B cell (primary cell): ENCODE results near the gene NECAB2. TPM values are rescaled to one million over a fixed set of nuclear protein-coding genes. Genes with fewer than 3 reads are reported as not detected.

Experiments used
- ATAC-seq: fragments of 200-7000 bp; cut with Tn5 transposase; one replicate; pipeline ENCODE4 v1.10.0; 2021; ENCODE audit warnings: low read depth, mild to moderate bottlenecking, moderate number of reproducible peaks, moderate library complexity
- CTCF ChIA-PET: fragments of 350-600 bp; sonication (Branson Sonifier 250); formaldehyde crosslinking; loops from one replicate; lab custom pipeline; 2021; ENCODE audit warnings: antibody characterized with exemption, inconsistent platforms; lab: Charles Lee
- POLR2A ChIA-PET: fragments of 350-600 bp; sonication (Branson Sonifier 250); formaldehyde crosslinking; loops from one replicate; lab custom pipeline; 2021; ENCODE audit warnings: antibody characterized with exemption; lab: Charles Lee
- DNase-seq: peaks from one replicate; pipeline ENCODE4 v3.0.0; 2013
- H2AFZ ChIP-seq: 2 replicates; pipeline ENCODE4 v1.6.1; 2012; ENCODE audit warnings: mild to moderate bottlenecking, low read depth, low read length; ENCODE audit not compliant: insufficient read depth, poor library complexity, severe bottlenecking
- H3K27ac ChIP-seq, 2 donors: 1 replicate in 1 of 2; 2 replicates in 1 of 2; pipeline ENCODE4 v1.5.1; 2012 to 2013; ENCODE audit warnings: low read length in 2 of 2, mild to moderate bottlenecking in 2 of 2, moderate library complexity in 1 of 2
- H3K27me3 ChIP-seq, 4 experiments: fragments of 200-600 bp in 1 of 4; sonication (generic) in 1 of 4; replicated peaks in 1 of 4; 1 replicate in 2 of 4; 2 replicates in 2 of 4; pipeline versions ENCODE4 v1.6.1 to v1.7.0; 2013 to 2016; ENCODE audit warnings: low read length in 3 of 4, mild to moderate bottlenecking in 2 of 4, mixed read lengths in 1 of 4, moderate library complexity in 1 of 4; ENCODE audit not compliant: insufficient read depth in 4 of 4, control insufficient read depth in 3 of 4; ENCODE audit errors: control extremely low read depth in 1 of 4
- H3K36me3 ChIP-seq, 2 experiments: replicated peaks in 1 of 2; 1 replicate in 1 of 2; 2 replicates in 1 of 2; pipeline versions ENCODE4 v1.6.1 to v1.7.1; 2013; ENCODE audit warnings: low read length in 1 of 2; ENCODE audit not compliant: insufficient read depth in 2 of 2, control insufficient read depth in 1 of 2; ENCODE audit errors: control extremely low read depth in 1 of 2, extremely low read depth in 1 of 2
- H3K4me1 ChIP-seq, 2 donors: fragments of 200-600 bp in 1 of 2; sonication (generic) in 1 of 2; 1 replicate in 1 of 2; 2 replicates in 1 of 2; pipeline versions ENCODE4 v1.5.1 to v1.6.1; 2013 to 2017; ENCODE audit warnings: low read length in 2 of 2; ENCODE audit not compliant: control insufficient read depth in 2 of 2, insufficient read depth in 2 of 2
- H3K4me2 ChIP-seq: replicated peaks from 2 replicates; pipeline ENCODE3; 2012; ENCODE audit warnings: mild to moderate bottlenecking, low read depth, low read length; ENCODE audit not compliant: poor library complexity, severe bottlenecking
- H3K4me3 ChIP-seq, 5 experiments: fragments of 200-600 bp in 1 of 5; sonication (generic) in 1 of 5; 1 replicate in 3 of 5; 2 replicates in 2 of 5; pipeline versions ENCODE4 v1.5.1 to v1.7.0; 2011 to 2016; ENCODE audit warnings: low read length in 4 of 5, mild to moderate bottlenecking in 4 of 5, low read depth in 2 of 5, control low read depth in 1 of 5, moderate library complexity in 1 of 5; ENCODE audit not compliant: insufficient read depth in 1 of 5; ENCODE audit errors: control extremely low read depth in 1 of 5, extremely low read depth in 1 of 5
- H3K79me2 ChIP-seq: fragments of 200-600 bp; sonication (generic); one replicate; pipeline ENCODE4 v1.6.0; 2016; ENCODE audit warnings: low read length; ENCODE audit not compliant: control insufficient read depth, insufficient read depth
- H3K9ac ChIP-seq: fragments of 200-600 bp; sonication (generic); 2 replicates; pipeline ENCODE4 v1.6.1; 2017; ENCODE audit warnings: mild to moderate bottlenecking, low read length, moderate library complexity
- H3K9me3 ChIP-seq, 3 donors: one replicate each; pipeline versions ENCODE4 v1.6.1 to v1.7.1; 2013; ENCODE audit warnings: low read length in 2 of 3; ENCODE audit not compliant: control insufficient read depth in 2 of 3, insufficient read depth in 1 of 3; ENCODE audit errors: control extremely low read depth in 1 of 3
- H4K20me1 ChIP-seq: 2 replicates; pipeline ENCODE4 v1.6.0; 2012; ENCODE audit warnings: mild to moderate bottlenecking, low read length; ENCODE audit not compliant: insufficient read depth, control insufficient read depth, poor library complexity, severe bottlenecking
- H3K27ac Mint-ChIP-seq: one replicate; pipeline ENCODE4 v1.8.0; 2021; ENCODE audit warnings: mixed read lengths
- H3K27me3 Mint-ChIP-seq: one replicate; pipeline ENCODE4 v1.8.0; 2021; ENCODE audit warnings: mixed read lengths
- H3K4me1 Mint-ChIP-seq: one replicate; pipeline ENCODE4 v1.8.0; 2021; ENCODE audit warnings: mixed read lengths
- H3K4me3 Mint-ChIP-seq: one replicate; pipeline ENCODE4 v1.8.0; 2021; ENCODE audit warnings: mixed read lengths
- H3K9me3 Mint-ChIP-seq: one replicate; pipeline ENCODE4 v1.8.0; 2022; ENCODE audit warnings: mixed read lengths; ENCODE audit not compliant: insufficient read depth
- EZH2 ChIP-seq: IDR thresholded peaks from 2 replicates; pipeline ENCODE4 v1.6.1; 2012; ENCODE audit warnings: borderline replicate concordance, low read depth, mild to moderate bottlenecking, moderate library complexity, low read length; ENCODE audit not compliant: insufficient read depth, poor library complexity, severe bottlenecking
- WGBS: methylation state at CpG from one replicate; pipeline ENCODE4 v1.1.5; 2013; ENCODE audit warnings: missing lambda C conversion rate; ENCODE audit not compliant: insufficient coverage; 5-methylcytosine and 5-hydroxymethylcytosine counted together
- intact Hi-C: fragments of 100-400 bp; cut with micrococcal nuclease; formaldehyde crosslinking; loops from one replicate; pipeline ENCODE4 v1.10.0; 2022
- polyA plus RNA-seq: library from polyadenylated mRNA; depleted of rRNA; stranded (reverse); fragments of >200 nt; gene quantifications from 2 replicates; pipeline ENCODE4 v1.2.3, GENCODE V29; 2012
- total RNA-seq, 2 donors: library from RNA; stranded (reverse); fragments of 120-200 nt in 1 of 2; gene quantifications; 1 replicate in 1 of 2; 2 replicates in 1 of 2; pipeline versions ENCODE4 v1.2.3 to v1.2.4, GENCODE V29; 2013 to 2022
- TF ChIP-seq, protein P1 (sequence below): fragments of 200-600 bp; IDR thresholded peaks from one replicate; pipeline ENCODE4 v1.8.0; 2022; ENCODE audit warnings: antibody characterized with exemption, mild to moderate bottlenecking

Gene NECAB2
- total and polyA plus RNA-seq, 2 donors (not counting 1 experiment from before 2014, with no cell fraction given): not detected

GRCh38 chr16:84036982-84037425 lies 69.0 kb downstream of the NECAB2 start:
- Histone ChIP-seq H3K4me2 (no peak overlapping the region), H3K9ac (no peak overlapping the region), H3K9me3 (peaks cover 0 to 11% (median 0%) of the 10 kb centered on the region in 3 donors), H3K27ac (no peak overlapping the region), H3K79me2 (no peaks in the 10 kb centered on the region), H2AFZ (no peak overlapping the region), H3K36me3 (no peaks in the 10 kb centered on the region), H4K20me1 (no peaks in the 10 kb centered on the region), H3K27me3 (peaks cover 0 to 3% (median 0%) of the 10 kb centered on the region in 4 experiments), H3K4me1 (no peaks in the 10 kb centered on the region), H3K4me3 (no peak overlapping the region)
- TF ChIP-seq, protein P1, sequence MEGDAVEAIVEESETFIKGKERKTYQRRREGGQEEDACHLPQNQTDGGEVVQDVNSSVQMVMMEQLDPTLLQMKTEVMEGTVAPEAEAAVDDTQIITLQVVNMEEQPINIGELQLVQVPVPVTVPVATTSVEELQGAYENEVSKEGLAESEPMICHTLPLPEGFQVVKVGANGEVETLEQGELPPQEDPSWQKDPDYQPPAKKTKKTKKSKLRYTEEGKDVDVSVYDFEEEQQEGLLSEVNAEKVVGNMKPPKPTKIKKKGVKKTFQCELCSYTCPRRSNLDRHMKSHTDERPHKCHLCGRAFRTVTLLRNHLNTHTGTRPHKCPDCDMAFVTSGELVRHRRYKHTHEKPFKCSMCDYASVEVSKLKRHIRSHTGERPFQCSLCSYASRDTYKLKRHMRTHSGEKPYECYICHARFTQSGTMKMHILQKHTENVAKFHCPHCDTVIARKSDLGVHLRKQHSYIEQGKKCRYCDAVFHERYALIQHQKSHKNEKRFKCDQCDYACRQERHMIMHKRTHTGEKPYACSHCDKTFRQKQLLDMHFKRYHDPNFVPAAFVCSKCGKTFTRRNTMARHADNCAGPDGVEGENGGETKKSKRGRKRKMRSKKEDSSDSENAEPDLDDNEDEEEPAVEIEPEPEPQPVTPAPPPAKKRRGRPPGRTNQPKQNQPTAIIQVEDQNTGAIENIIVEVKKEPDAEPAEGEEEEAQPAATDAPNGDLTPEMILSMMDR: no peak
- no peak for TF ChIP-seq EZH2
- CTCF ChIA-PET: no interaction called here
- peaks cover 18% of the 10 kb centered on the region for H3K27me3 Mint-ChIP-seq
- H3K4me1 Mint-ChIP-seq: no peaks in the 10 kb centered on the region
- intact Hi-C loops: no loop called here
- POLR2A ChIA-PET: no interaction called here
- no peak overlapping the region for H3K4me3 Mint-ChIP-seq
- ATAC-seq (no peak), DNase-seq (no peak)
- no peak overlapping the region for H3K27ac Mint-ChIP-seq
- H3K9me3 Mint-ChIP-seq: peaks cover 3% of the 10 kb centered on the region
- WGBS: 82% methylated on average over 8 of the region's 8 CpGs

- Mint-ChIP-seq H3K27ac (no peak overlapping the region), H3K9me3 (peaks cover 3% of the 10 kb centered on the region), H3K4me1 (no peaks in the 10 kb centered on the region), H3K4me3 (no peak overlapping the region), H3K27me3 (peaks cover 26% of the 10 kb centered on the region)
- peaks cover 0 to 11% (median 0%) of the 10 kb centered on the region in 3 donors for H3K9me3 ChIP-seq
- no peaks in the 10 kb centered on the region for H3K4me1 ChIP-seq
- peaks cover 0 to 13% (median under 1%) of the 10 kb centered on the region in 4 experiments for H3K27me3 ChIP-seq
- H3K9ac ChIP-seq: no peak overlapping the region
- no peak overlapping the region for H3K4me3 ChIP-seq
- no peaks in the 10 kb centered on the region for H3K79me2 ChIP-seq
- H3K4me2 ChIP-seq: no peak overlapping the region
- 95% methylated on average over 5 of the region's 12 CpGs for WGBS
- TF ChIP-seq, protein P1: no peak
- no peak for TF ChIP-seq EZH2
- no peaks in the 10 kb centered on the region for H4K20me1 ChIP-seq
- no peak overlapping the region for H2AFZ ChIP-seq
- intact Hi-C loops: no loop called here
- no peak for ATAC-seq
- POLR2A ChIA-PET: interaction anchor here (0.6 kb wide), 1 partner anchor 716 kb away, joined by 3 read pairs; no protein-coding TSS in a partner anchor
- H3K36me3 ChIP-seq: no peaks in the 10 kb centered on the region
- no peak for DNase-seq
- H3K27ac ChIP-seq: no peak overlapping the region
- CTCF ChIA-PET: no interaction called here
Observed at GRCh38 chr16:84038469-84038868, 70.4 kb downstream of the NECAB2 start.
